Globus pallidus (tissue), 1 donor: ENCODE data around the gene MTHFD1.
A peak's percentile ranks its signal among the peaks of the same experiment; 100 is the strongest.

Experiments
- DNase-seq: peaks from one replicate; pipeline ENCODE4 v3.0.0-alpha.2; 2015; ENCODE audit warnings: low spot score

The MTHFD1 gene

GRCh38 chr14:64495252-64495651, 107.1 kb downstream of the MTHFD1 start:
- no peak for DNase-seq

DNA sequence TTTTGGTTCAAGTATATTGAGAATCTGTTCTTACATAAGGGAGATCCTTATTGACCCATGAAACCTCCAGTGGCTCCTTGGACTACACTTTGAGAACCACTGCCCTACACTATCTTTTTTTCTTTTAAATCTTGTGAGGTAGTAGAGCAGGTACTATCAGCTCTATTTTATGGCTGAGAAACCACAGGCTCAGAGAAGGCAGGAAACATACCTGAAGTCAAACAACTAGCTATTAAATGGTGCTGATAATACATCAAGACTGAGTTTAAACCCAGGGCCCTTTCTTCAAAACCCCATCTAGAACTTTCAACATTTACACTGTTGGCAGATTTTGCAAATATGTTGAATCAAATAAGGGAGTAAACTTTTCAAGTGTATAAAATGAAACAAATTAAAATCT, 108.6 kb downstream of the MTHFD1 start:
- DNase-seq, result no peak

DNA sequence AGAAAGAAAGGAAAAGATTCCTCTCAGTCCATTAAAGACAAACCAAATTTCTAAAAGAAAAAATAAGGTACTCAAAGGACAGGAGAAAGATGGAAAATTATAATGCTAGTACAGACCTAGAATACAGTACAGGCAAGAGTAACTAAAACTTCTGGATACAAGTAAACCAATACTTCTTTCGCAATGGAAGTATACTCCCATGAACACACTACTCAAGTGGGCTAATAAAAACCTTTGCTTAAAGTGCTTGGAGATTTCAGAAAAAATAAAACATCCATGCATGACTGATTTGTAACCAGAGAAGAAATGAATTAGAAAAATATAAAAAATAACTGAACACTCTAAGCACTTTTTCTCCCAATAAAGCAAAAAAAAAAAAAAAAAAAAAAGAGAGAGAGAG, 111.9 kb downstream of the MTHFD1 start:
- DNase-seq, result no peak

DNA sequence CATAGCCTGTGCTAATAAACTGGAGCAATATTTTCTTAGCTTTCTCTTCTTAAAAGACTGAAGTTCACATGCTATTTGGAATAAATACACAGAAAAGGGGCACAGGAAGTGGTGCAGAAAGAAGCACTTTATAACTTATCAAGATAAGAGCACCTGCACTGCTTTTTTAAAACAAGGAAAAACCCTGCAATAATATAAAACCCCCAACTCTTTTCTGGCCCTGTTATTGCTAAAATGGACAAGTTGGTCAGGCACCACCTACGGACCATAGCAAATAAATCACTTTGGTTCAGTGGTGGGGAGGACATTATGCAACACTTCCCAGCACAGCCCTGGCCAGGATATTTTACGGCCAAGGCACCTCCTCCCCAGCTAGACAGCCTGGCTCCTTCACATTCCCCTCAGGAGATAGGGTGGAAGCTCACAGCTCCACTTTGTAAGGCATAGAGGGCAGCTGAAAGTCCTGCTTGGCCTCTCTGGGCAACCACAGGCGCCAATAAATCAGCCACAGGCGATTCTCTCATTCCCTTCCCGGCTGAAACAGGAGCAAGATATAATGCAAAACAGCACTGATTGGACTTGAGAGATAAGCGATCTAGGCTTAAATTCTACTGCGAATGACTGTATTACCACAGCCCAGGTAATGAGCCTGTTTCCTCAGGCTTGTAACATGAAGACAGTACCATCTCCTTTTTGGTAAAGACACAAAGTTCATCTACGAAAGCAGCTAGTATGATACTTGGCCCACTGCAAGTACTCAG, 113.4 kb downstream of the MTHFD1 start:
- no peak for DNase-seq

- DNase-seq, result no peak
These were observed 114.3 kb downstream of the MTHFD1 start for GRCh38 chr14:64502456-64502855.

GRCh38 chr14:64502887-64503433, 114.8 kb downstream of the MTHFD1 start:
- DNase-seq, result no peak

GRCh38 chr14:64503434-64504309, 115.5 kb downstream of the MTHFD1 start, which contains the start of gene ZBTB25:
Gene ZBTB25 (minus strand): TSS chr14:64503838. CDS start chr14:64490533, 13,305 bp downstream.
- peak; percentile 90 for DNase-seq

- DNase-seq, result peak; percentile 77
These were observed 116.2 kb downstream of the MTHFD1 start, which contains the start of gene ZBTB1 for GRCh38 chr14:64504310-64504896. Gene ZBTB1 (plus strand): TSS chr14:64504770. CDS start chr14:64521505, 16,735 bp downstream.

DNA sequence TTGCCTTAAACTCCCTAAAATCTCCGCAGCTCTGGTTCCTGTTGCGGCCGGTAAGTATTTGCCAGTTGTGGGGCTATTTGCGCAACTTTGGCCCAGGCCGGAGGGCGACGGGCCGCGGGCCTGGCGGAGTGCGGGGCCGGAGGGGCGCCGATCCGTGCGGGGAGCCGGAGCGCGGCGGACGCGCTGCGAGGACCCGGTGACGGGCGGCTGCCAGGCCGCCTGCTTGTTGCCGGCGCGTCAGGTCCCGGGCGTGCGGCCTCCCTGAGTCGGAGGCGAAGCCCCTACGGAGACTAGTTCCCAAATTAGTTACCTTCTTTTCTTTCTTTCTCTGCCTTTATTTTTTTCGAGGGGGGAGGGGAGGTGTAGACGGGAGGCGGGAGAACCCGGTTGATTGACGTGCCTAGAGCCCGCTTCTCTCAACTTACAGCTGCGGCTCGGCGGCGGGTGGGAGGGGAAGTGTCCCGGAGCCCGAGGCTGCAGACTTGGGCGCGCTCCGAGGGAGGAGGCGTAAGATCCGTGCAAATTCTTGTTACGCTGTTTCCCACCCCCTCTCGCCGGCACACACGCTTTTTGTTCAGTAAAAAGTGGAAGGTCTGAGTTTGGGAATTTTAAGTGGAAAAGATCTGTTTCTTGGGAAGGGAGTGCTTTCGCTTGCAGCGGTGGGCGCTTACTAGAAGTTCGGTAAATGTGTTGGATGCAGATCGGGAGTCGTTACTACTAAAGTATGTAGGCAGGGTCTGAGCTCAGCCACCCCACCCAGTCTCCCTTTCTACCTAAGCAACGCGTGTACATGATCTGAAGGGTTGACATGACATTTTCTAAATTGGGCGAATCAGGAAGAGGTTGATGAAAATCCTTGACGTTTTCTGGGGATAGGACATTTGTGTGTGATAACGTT, 117.0 kb downstream of the MTHFD1 start:
- DNase-seq, result peak; percentile 90

DNA sequence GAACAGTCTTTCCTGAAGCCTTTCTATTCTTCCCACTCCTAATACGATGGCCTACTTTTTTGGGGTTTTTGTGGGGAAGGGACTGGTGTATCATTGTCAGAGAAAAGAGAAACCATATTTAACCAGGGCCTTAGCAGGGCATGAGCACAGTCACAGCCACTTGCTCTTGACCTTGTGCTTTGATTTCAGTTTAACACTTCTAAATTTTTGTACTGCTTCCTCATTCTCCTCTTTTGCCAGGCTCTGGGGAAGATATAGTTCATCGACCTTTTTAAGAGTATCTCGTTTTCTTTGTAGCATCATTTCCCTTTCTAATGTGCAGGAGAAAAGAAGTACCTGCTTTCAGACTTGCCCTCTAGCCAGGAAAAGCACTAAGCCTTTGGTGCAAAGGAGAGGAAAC, 118.6 kb downstream of the MTHFD1 start:
- DNase-seq, result no peak

DNA sequence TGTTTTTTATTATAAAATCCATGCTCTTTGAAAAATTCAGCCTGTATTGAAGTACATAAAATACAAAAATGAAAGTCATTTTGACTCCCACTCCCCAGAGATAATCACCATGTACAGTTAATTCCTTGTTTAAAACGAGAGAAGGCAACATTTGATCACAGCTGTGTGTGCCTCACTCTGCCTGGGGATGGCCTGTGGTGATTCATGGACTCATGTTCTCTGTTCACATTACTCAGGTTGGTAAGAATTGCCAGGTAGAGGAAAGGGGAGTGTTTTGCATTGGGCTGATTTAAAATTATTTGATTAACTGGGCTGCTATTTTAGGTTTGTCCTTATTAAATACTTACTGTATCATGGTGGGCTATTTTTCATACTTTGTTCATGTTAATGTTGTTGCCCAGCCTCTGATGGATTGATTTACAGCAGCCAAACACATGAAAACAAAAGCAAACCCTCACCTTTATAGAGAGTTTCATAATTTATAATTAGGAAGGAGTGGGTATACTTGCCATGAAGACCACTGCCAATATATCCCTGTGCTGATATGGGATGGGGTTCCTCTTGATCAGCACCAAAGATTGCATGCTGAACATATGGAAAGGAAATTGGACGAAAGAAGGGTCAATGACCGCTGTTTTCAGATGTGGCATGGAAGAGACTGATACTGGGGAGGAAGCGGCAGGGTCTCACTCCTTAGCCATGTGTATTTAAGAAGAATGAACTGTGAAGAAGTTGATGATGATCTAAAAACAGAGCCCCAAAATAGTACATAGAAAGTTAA, 119.4 kb downstream of the MTHFD1 start:
- DNase-seq, result no peak

DNA sequence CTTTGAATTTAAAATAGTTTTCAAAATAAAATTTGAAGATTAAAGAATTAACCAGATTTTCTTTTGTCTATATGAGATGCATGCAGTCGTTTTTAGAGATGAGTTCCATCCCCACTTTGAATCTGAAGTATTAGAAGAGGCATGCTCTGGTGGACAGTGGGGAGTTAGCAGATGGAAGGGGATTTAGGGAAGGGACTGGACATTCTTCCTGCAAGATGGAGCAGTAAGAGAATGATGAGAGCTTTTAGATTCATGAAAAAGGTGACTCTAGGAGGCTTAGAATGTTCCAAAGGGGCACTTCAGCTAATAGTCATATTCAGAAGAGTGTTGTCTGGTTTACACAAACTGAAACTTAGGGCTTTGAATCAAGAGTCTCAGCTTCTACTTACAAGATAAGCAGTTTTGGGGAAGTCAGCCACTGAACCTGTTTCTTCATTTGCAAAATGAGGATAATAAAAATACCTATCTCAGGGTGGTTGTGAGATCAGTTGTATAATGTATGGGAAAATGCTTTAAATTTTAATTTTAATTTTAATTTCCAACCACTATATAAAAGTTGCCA, 120.1 kb downstream of the MTHFD1 start:
- DNase-seq, result no peak

DNA sequence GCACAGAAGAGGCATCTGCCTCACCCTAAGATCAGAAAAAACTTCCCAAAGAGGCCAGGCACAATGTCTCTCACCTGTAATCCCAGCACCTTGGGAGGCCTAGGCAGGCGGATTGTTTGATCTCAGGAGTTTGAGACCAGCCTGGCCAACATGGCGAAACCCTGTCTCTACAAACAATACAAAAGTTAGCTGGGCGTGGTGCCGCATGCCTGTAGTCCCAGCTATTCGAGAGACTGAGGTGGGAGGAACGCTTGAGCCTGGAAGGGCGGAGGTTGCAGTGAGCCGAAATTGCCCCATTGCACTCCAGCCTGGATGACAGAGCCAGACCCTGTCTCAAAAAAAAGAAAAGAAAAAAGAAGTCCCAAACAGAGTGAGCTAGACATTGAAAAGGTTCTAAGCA, 120.9 kb downstream of the MTHFD1 start:
- DNase-seq, result no peak
